ENCODE measurements around the gene DVL3. TPM values are rescaled to one million over a fixed set of nuclear protein-coding genes. Genes with fewer than 3 reads are reported as not detected.

Gene DVL3
- total RNA-seq, 1 donor from 2014 or later: 23.9 TPM

- DNase-seq: peak; percentile 59
Observed at GRCh38 chr3:184176377-184177330, 21.5 kb downstream of the DVL3 start.

GRCh38 chr3:184177331-184177731, 22.2 kb downstream of the DVL3 start:
- DNase-seq: no peak

GRCh38 chr3:184177767-184178306, 22.7 kb downstream of the DVL3 start:
- no peak for DNase-seq

GRCh38 chr3:184178521-184179138, 23.5 kb downstream of the DVL3 start:
- DNase-seq: no peak

GRCh38 chr3:184180165-184180564, 25.0 kb downstream of the DVL3 start:
- DNase-seq: no peak

- no peak for DNase-seq
Observed at GRCh38 chr3:184181596-184181995, 26.4 kb downstream of the DVL3 start.

- DNase-seq: no peak
Observed at GRCh38 chr3:184183679-184184078, 28.5 kb downstream of the DVL3 start.

- no peak for DNase-seq
Observed at GRCh38 chr3:184184546-184185230, 29.5 kb downstream of the DVL3 start.

- peak; percentile 99 for DNase-seq
Observed at GRCh38 chr3:184185461-184186183, 30.4 kb downstream of the DVL3 start.

- no peak for DNase-seq
Observed at GRCh38 chr3:184186184-184186901, 31.2 kb downstream of the DVL3 start, which contains the start of gene ABCF3. TSS of gene ABCF3 (plus strand) at chr3:184186199. CDS start at chr3:184186208, 9 bp downstream.

GRCh38 chr3:184186902-184187207, 31.7 kb downstream of the DVL3 start:
- no peak for DNase-seq

GRCh38 chr3:184188080-184188479, 32.9 kb downstream of the DVL3 start:
- no peak for DNase-seq

- DNase-seq: no peak
Observed at GRCh38 chr3:184189421-184189820, 34.2 kb downstream of the DVL3 start.

GRCh38 chr3:184192889-184193288, 37.7 kb downstream of the DVL3 start:
- DNase-seq: no peak

GRCh38 chr3:184193991-184194539, 38.9 kb downstream of the DVL3 start:
- DNase-seq: no peak

- no peak for DNase-seq
Observed at GRCh38 chr3:184196536-184196935, 41.4 kb downstream of the DVL3 start.

- no peak for DNase-seq
Observed at GRCh38 chr3:184198509-184198908, 43.3 kb downstream of the DVL3 start.

- DNase-seq: no peak
Observed at GRCh38 chr3:184200825-184201224, 45.6 kb downstream of the DVL3 start.

GRCh38 chr3:184203526-184203925, 48.3 kb downstream of the DVL3 start:
- no peak for DNase-seq

GRCh38 chr3:184209146-184209923, 54.2 kb downstream of the DVL3 start:
- no peak for DNase-seq
